Effector memory CD4-positive, alpha-beta T cell (primary cell): ENCODE data around the gene SSPN.

Source experiments
- DNase-seq, 3 donors: peaks; one replicate each; pipeline ENCODE4 v3.0.0-alpha.2; 2020
- H3K27ac ChIP-seq: 2 replicates; pipeline ENCODE4 v1.7.0; 2013; ENCODE audit warnings: mild to moderate bottlenecking, low read length, moderate library complexity; ENCODE audit not compliant: insufficient read depth, poor library complexity, severe bottlenecking
- H3K27me3 ChIP-seq: replicated peaks from 2 replicates; pipeline ENCODE4 v1.7.0; 2013; ENCODE audit warnings: mild to moderate bottlenecking, low read length; ENCODE audit not compliant: insufficient read depth, control insufficient read depth, poor library complexity, severe bottlenecking
- H3K36me3 ChIP-seq: 2 replicates; pipeline ENCODE4 v1.7.0; 2013; ENCODE audit warnings: mild to moderate bottlenecking, low read length, moderate library complexity; ENCODE audit not compliant: control insufficient read depth, insufficient read depth
- H3K4me1 ChIP-seq: 2 replicates; pipeline ENCODE4 v1.7.0; 2013; ENCODE audit warnings: low read length, mild to moderate bottlenecking; ENCODE audit not compliant: control insufficient read depth, insufficient read depth, poor library complexity, severe bottlenecking
- H3K4me3 ChIP-seq: 2 replicates; pipeline ENCODE4 v1.7.0; 2013; ENCODE audit warnings: low read length, low read depth, mild to moderate bottlenecking; ENCODE audit not compliant: insufficient read depth, poor library complexity, severe bottlenecking
- H3K9me3 ChIP-seq: 2 replicates; pipeline ENCODE4 v1.7.0; 2013; ENCODE audit warnings: mild to moderate bottlenecking, low read length, moderate library complexity; ENCODE audit not compliant: control insufficient read depth

The SSPN gene

DNA sequence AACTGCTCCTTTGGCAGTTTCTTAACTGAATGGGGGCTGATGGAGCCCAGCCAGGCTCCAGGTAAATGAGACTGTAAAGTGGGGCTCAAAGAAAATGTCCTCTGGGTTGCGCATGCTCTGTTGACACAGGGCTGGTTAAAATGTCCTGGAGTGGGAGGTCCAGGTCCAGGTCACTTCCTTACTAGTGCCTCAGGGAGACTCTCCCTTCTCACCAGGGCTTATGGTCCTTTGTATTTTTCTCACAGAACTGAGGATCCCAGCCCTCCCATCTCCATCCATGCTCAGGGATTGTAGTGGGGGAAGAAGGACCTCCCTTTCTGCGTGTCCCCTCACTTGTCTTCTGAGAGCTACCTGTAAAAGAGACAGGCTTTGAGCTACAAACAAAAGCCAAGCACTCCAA, 77.5 kb downstream of the SSPN start:
- Histone ChIP-seq H3K27ac (no peak overlapping the region), H3K36me3 (no peaks in the 10 kb centered on the region), H3K27me3 (no peaks in the 10 kb centered on the region), H3K4me3 (no peak overlapping the region), H3K4me1 (no peaks in the 10 kb centered on the region), H3K9me3 (no peaks in the 10 kb centered on the region)
- no peak for DNase-seq

DNA sequence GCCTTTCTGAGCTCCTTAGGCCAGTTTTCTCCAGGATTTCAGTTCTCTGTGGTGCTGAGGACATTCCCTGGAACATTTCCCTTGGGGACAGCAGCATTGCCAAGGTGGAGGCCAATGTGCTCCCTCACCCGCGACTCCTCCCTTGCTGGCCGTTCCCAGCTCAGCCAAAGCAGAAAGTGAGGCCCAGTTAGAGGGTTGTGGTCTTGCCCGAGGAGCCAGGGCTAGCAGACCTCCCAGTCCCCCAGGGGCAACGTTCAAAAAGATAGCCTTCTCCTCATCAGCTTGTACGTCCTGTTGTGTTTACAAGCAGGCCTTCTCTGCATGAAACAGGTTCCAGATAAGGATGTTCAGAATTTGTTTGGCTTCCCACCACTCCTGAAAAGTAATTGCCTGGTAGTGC, 78.4 kb downstream of the SSPN start:
- Histone ChIP-seq H3K36me3 (no peaks in the 10 kb centered on the region), H3K27me3 (no peaks in the 10 kb centered on the region), H3K4me1 (no peaks in the 10 kb centered on the region), H3K27ac (no peak overlapping the region), H3K4me3 (no peak overlapping the region), H3K9me3 (no peaks in the 10 kb centered on the region)
- no peak for DNase-seq

DNA sequence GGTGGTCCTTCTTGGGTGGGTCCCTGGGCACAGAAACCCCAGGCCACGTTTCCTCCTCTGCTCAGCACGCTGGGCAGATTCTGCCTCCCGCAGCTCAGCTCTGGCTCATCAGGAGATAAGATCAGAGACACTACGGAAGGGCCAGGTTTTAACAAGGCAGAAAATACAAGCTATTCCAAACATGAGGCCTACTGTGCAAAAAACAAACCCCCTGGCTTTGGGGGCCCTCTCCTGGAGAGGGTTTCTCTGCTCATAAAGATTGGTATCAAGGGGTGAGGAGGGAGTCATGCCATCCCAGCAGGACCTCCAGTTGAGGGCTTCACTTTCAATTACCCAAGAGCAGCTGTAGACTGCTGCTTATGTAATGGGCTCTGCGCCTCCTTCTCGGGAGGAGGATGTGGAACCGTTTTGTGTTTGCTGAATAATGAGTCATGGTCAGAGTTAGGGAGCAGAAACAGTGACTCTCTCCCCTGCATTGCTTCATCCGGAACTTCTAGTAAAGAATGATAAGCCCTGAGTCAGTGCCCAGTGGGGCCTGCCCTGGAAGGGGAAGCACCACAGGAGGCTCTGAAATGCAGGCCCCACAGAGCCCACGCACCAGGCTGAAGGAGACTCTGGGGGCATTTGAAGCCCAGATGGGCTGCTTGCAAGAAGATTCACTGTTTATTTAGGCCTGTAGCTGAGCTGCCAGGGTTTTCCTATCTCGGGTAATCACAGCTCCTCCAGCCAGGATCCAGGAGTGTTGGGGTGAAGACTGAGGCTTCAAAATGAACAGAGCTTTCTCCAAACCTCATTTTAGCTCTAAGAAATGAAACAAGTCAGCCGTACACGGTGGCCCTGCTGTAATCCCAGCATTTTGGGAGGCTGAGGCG, 79.3 kb downstream of the SSPN start:
- H3K9me3 ChIP-seq = no peaks in the 10 kb centered on the region
- no peak overlapping the region for H3K27ac ChIP-seq
- H3K36me3 ChIP-seq = no peaks in the 10 kb centered on the region
- no peaks in the 10 kb centered on the region for H3K27me3 ChIP-seq
- DNase-seq = no peak
- H3K4me1 ChIP-seq = no peaks in the 10 kb centered on the region
- no peak overlapping the region for H3K4me3 ChIP-seq

DNA sequence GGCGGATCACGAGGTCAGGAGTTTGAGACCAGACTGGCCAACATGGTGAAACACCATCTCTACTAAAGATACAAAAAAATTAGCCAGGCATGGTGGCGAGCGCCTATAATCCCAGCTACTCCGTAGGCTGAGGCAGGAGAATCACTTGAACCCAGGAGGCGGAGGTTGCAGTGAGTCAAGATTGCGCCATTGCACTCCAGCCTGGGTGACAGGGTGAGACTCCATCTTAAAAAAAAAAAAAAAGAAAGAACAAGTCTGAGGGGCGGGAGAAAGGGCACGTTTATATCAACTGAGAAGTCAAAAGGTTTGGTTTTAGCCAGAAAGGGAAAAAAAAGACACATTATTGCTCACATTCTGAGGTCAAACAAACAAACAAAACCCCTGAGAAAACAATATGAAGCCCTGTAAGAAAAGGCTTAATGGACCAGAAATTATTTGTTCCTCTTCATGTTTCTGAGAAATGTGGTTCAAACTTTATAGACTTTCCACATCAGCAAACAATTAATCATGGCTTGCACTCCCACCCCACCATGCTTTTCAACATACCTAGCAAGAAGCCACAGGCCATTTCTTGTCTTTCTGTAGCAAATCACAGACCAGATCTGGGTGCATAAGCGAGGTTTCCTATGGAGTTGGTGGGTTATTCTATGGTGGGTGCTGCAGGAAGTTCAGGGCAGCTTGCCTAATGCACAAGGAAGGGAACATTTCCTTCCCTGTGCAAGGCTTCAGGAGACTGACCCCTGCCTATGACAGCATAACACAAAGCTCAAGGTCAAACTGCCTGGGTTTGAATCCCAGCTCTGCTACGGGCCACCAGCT, 80.1 kb downstream of the SSPN start:
- no peak for DNase-seq
- H3K36me3 ChIP-seq = no peaks in the 10 kb centered on the region
- H3K27me3 ChIP-seq = no peaks in the 10 kb centered on the region
- H3K4me1 ChIP-seq = no peaks in the 10 kb centered on the region
- H3K4me3 ChIP-seq = no peak overlapping the region
- H3K27ac ChIP-seq = no peak overlapping the region
- no peaks in the 10 kb centered on the region for H3K9me3 ChIP-seq

DNA sequence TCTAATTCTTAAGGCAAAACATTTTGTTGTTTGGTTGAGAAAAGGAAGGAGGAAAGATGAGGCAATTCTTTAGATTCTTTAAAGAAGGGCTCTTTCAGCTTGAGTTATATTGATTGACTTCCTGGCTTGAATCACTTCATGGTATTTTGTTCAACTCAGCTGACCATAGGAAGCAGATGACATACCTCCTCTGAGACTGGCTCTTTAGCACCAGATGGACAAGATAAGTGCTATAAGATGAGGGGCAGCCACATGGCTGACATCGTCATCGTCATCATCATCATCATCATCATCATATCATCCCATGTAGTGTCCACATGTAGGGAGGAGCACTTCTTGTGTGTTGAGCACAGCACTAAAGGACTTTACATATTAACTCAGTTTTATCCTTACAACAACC, 81.3 kb downstream of the SSPN start:
- Histone ChIP-seq H3K36me3 (no peaks in the 10 kb centered on the region), H3K27ac (no peak overlapping the region), H3K4me3 (no peak overlapping the region), H3K9me3 (no peaks in the 10 kb centered on the region), H3K27me3 (no peaks in the 10 kb centered on the region), H3K4me1 (no peaks in the 10 kb centered on the region)
- no peak for DNase-seq

DNA sequence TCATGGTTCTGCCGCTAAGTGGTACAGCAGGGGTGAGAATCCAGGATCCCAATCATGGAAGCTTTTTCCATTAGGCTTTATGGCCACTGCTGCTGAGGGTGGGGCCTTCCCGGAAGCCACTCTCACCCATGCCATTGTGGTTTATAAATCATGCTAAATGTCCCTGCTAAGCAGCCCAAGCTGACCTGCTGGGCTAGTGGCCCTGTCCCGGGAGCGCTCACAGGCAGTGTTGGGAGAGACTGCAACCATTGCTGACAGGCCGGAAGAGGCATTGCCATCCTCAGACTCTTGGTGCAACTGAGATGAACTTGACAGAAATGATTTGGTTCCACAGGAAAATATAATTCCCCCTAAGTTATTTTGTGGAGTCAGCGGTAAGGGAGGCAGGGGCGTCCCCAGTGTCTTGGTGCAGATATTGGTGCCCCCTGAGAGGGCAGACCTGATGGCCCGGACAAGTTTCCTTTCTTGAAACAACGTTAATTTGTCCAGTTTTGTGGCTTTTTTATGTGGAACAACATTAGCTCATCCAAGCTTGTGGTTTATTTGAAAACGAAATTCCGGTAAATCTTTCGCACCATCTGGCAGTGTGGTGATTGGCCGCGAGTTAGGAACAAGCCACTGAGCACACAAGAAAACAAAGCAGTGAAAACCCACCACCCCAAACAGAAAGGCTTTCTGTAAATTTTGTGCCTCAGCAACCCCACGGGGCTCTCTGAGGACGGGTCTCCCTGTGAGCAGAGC, 82.3 kb downstream of the SSPN start:
- no peaks in the 10 kb centered on the region for H3K27me3 ChIP-seq
- no peak for DNase-seq
- no peaks in the 10 kb centered on the region for H3K9me3 ChIP-seq
- H3K27ac ChIP-seq = no peak overlapping the region
- H3K4me3 ChIP-seq = no peak overlapping the region
- H3K36me3 ChIP-seq = no peaks in the 10 kb centered on the region
- H3K4me1 ChIP-seq = no peaks in the 10 kb centered on the region

DNA sequence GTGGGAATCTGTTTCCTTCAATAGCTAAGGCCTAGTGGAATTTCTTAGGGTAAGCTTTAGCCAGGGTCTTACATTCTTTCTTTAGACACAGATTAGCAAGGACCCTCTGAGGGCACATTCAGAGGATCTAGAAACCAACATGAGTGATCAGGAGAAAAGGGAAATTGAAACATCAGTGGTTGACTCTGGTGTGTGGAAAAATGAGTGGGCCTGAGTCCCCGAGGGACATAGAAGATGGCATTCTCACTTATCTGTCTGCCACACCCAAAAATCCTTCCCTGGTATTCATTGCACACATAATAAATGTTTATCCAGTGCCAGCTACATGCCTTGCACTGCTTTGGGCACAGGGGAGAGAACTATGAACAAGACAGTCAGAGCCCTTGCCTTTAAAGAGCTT, 82.9 kb downstream of the SSPN start:
- Histone ChIP-seq H3K27me3 (no peaks in the 10 kb centered on the region), H3K4me1 (no peaks in the 10 kb centered on the region), H3K36me3 (no peaks in the 10 kb centered on the region), H3K4me3 (no peak overlapping the region), H3K9me3 (no peaks in the 10 kb centered on the region), H3K27ac (no peak overlapping the region)
- no peak for DNase-seq

DNA sequence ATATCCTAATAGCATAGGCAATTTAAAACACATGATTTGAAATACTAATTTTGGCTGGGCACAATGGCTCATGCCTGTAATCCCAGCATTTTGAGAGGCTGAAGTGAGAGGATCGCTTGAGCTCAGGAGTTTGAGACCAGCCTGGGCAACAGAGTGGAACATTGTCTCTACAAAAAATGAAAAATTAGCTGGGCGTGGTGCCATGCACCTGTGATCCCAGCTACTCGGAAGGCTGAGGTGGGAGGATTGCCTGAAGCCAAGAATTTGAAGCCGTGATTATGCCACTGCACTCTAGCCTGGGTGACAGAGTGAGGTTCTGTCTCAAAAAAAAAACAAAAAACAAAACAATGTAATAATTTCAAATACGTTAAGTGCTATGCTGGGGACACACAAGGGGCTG, 83.3 kb downstream of the SSPN start:
- Histone ChIP-seq H3K4me1 (no peaks in the 10 kb centered on the region), H3K27ac (no peak overlapping the region), H3K4me3 (no peak overlapping the region), H3K27me3 (no peaks in the 10 kb centered on the region), H3K9me3 (no peaks in the 10 kb centered on the region), H3K36me3 (no peaks in the 10 kb centered on the region)
- no peak for DNase-seq

DNA sequence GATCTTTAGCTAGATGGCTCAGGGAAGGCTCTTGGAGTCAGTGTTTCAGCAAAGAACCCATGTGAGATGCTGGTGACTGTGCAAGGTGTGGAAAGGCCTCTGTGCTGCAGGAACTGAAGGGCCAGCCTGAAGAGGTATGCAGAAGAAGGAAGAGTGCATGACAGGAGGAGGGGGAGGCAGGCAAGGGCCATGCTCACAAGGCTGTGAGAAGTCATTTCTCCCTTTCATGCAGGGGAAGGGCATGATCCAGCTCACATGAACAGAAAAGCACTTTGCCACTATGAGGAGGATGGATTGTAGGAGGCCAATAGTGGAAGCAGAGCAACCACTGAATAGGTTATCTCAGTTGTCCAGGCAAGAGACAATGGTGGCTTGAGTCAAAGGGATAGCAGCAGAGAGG, 83.7 kb downstream of the SSPN start:
- H3K9me3 ChIP-seq = no peaks in the 10 kb centered on the region
- no peaks in the 10 kb centered on the region for H3K27me3 ChIP-seq
- no peaks in the 10 kb centered on the region for H3K36me3 ChIP-seq
- H3K27ac ChIP-seq = no peak overlapping the region
- H3K4me1 ChIP-seq = no peaks in the 10 kb centered on the region
- H3K4me3 ChIP-seq = no peak overlapping the region
- DNase-seq = no peak

DNA sequence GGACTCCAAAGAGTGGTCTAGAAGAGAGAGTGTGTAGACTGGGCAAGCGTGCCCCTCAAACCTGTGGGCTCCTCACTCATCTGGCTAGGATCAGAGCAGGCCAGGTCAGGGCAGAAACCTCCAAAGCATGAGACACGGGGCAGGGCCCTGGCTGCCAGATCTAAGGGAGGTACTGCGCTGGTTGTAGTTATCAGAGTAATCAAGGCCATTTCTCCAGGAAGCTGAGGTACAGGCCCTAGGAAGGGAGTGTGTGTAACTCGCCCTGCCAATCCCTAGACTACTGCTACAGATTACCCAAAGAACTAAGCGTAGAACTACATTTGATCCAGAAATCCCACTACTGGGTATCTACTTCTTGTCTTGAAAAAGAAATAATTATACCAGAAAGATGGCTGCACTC, 84.5 kb downstream of the SSPN start:
- H3K27ac ChIP-seq = no peak overlapping the region
- no peaks in the 10 kb centered on the region for H3K4me1 ChIP-seq
- no peak overlapping the region for H3K4me3 ChIP-seq
- no peaks in the 10 kb centered on the region for H3K27me3 ChIP-seq
- no peak for DNase-seq
- no peaks in the 10 kb centered on the region for H3K36me3 ChIP-seq
- H3K9me3 ChIP-seq = no peaks in the 10 kb centered on the region
